Nephron progenitor cell (in vitro differentiated cells): ENCODE measurements around the gene VSIR.

Experiments
- DNase-seq: peaks from one replicate; pipeline ENCODE4 v3.0.0; 2021
- H3K27ac Mint-ChIP-seq: 2 replicates; pipeline ENCODE4 v1.8.0; 2021; ENCODE audit warnings: mild to moderate bottlenecking, moderate library complexity, mixed read lengths
- H3K27me3 Mint-ChIP-seq: 2 replicates; pipeline ENCODE4 v1.8.0; 2021; ENCODE audit warnings: mild to moderate bottlenecking, low read depth, mixed read lengths; ENCODE audit not compliant: poor library complexity
- H3K36me3 Mint-ChIP-seq: 2 replicates; pipeline ENCODE4 v1.8.0; 2021; ENCODE audit warnings: low read depth, mixed read lengths
- H3K4me1 Mint-ChIP-seq: 2 replicates; pipeline ENCODE4 v1.8.0; 2021; ENCODE audit warnings: mixed read lengths
- H3K4me3 Mint-ChIP-seq: 2 replicates; pipeline ENCODE4 v1.8.0; 2021; ENCODE audit warnings: mild to moderate bottlenecking, moderate library complexity, mixed read lengths
- H3K9me3 Mint-ChIP-seq: 2 replicates; pipeline ENCODE4 v1.8.0; 2021; ENCODE audit warnings: mild to moderate bottlenecking, moderate library complexity, mixed read lengths
- TF ChIP-seq, protein P1 (sequence below): fragments of 200-600 bp; sonication (generic); IDR thresholded peaks from 2 replicates; pipeline ENCODE4 v1.5.0; 2021; ENCODE audit warnings: antibody characterized with exemption

VSIR gene

GRCh38 chr10:71766717-71767419, 6.5 kb downstream of the VSIR start:
- Mint-ChIP-seq H3K4me1 (peaks cover 35% of the 10 kb centered on the region), H3K9me3 (no peaks in the 10 kb centered on the region)

GRCh38 chr10:71765906-71766716, 7.2 kb downstream of the VSIR start:
- no peak overlapping the region for H3K4me3 Mint-ChIP-seq
- H3K4me1 Mint-ChIP-seq: peaks cover 35% of the 10 kb centered on the region
- H3K9me3 Mint-ChIP-seq: no peaks in the 10 kb centered on the region
- H3K27ac Mint-ChIP-seq: no peak overlapping the region
- H3K36me3 Mint-ChIP-seq: no peaks in the 10 kb centered on the region
- peaks cover 9% of the 10 kb centered on the region for H3K27me3 Mint-ChIP-seq
- DNase-seq: no peak
- TF ChIP-seq, protein P1, sequence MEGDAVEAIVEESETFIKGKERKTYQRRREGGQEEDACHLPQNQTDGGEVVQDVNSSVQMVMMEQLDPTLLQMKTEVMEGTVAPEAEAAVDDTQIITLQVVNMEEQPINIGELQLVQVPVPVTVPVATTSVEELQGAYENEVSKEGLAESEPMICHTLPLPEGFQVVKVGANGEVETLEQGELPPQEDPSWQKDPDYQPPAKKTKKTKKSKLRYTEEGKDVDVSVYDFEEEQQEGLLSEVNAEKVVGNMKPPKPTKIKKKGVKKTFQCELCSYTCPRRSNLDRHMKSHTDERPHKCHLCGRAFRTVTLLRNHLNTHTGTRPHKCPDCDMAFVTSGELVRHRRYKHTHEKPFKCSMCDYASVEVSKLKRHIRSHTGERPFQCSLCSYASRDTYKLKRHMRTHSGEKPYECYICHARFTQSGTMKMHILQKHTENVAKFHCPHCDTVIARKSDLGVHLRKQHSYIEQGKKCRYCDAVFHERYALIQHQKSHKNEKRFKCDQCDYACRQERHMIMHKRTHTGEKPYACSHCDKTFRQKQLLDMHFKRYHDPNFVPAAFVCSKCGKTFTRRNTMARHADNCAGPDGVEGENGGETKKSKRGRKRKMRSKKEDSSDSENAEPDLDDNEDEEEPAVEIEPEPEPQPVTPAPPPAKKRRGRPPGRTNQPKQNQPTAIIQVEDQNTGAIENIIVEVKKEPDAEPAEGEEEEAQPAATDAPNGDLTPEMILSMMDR: no peak

More at GRCh38 chr10:71766717-71767419, 6.5 kb downstream of the VSIR start:
- Mint-ChIP-seq H3K4me3 (no peak overlapping the region), H3K27ac (no peak overlapping the region), H3K27me3 (peaks cover 17% of the 10 kb centered on the region), H3K36me3 (no peaks in the 10 kb centered on the region)
- DNase-seq: no peak
- TF ChIP-seq, protein P1: no peak

GRCh38 chr10:71765176-71765904, 8.0 kb downstream of the VSIR start:
- peaks cover 35% of the 10 kb centered on the region for H3K4me1 Mint-ChIP-seq
- H3K36me3 Mint-ChIP-seq: no peaks in the 10 kb centered on the region
- peak overlapping the region; percentile 85 for H3K27ac Mint-ChIP-seq
- TF ChIP-seq, protein P1: no peak
- H3K4me3 Mint-ChIP-seq: no peak overlapping the region
- no peaks in the 10 kb centered on the region for H3K9me3 Mint-ChIP-seq
- no peak for DNase-seq
- peaks cover 11% of the 10 kb centered on the region for H3K27me3 Mint-ChIP-seq

GRCh38 chr10:71763352-71764127, 9.8 kb downstream of the VSIR start:
- Mint-ChIP-seq H3K27me3 (peaks cover 11% of the 10 kb centered on the region), H3K9me3 (no peaks in the 10 kb centered on the region)

DNA sequence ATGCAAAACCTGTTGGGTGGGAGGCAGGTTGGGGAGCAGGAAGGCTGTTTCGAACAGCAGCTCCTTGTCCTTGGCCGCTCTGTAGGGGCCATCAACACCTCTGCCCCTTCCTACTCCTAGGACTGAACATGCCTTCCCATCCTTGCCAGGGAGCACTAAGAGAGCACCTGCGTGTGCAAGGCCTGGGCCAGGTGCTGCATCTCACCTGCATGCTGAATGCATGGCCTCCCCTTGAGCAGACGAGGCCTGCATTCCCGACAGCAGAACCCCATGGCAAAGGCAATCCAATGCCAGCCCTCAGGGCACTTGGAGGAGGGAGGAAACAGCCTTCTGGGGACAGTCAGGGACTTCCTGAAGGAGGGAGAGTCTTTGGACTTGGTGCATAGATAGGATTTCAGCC, 11.0 kb downstream of the VSIR start:
- Mint-ChIP-seq H3K36me3 (no peaks in the 10 kb centered on the region), H3K4me1 (peaks cover 29% of the 10 kb centered on the region), H3K4me3 (no peak overlapping the region), H3K9me3 (no peaks in the 10 kb centered on the region), H3K27me3 (peaks cover 10% of the 10 kb centered on the region), H3K27ac (no peak overlapping the region)
- TF ChIP-seq, protein P1: no peak
- no peak for DNase-seq

More at GRCh38 chr10:71763352-71764127, 9.8 kb downstream of the VSIR start:
- H3K27ac Mint-ChIP-seq: no peak overlapping the region
- no peak overlapping the region for H3K4me3 Mint-ChIP-seq
- TF ChIP-seq, protein P1: no peak
- no peaks in the 10 kb centered on the region for H3K36me3 Mint-ChIP-seq
- peaks cover 29% of the 10 kb centered on the region for H3K4me1 Mint-ChIP-seq
- no peak for DNase-seq
